ENCODE results near the gene TREML4. TPM values are rescaled to one million over a fixed set of nuclear protein-coding genes. Genes with fewer than 3 reads are reported as not detected.
"Not testable (repeated sequence)": the region's sequence is repeated elsewhere in the genome, so short reads cannot be mapped to it uniquely, and the experiment has no call there.

TREML4 gene
- polyA plus RNA-seq, 1 donor, result not detected

GRCh38 chr6:41204156-41204555 lies 24.0 kb upstream of the TREML4 start:
- DNase-seq, result no peak

DNA sequence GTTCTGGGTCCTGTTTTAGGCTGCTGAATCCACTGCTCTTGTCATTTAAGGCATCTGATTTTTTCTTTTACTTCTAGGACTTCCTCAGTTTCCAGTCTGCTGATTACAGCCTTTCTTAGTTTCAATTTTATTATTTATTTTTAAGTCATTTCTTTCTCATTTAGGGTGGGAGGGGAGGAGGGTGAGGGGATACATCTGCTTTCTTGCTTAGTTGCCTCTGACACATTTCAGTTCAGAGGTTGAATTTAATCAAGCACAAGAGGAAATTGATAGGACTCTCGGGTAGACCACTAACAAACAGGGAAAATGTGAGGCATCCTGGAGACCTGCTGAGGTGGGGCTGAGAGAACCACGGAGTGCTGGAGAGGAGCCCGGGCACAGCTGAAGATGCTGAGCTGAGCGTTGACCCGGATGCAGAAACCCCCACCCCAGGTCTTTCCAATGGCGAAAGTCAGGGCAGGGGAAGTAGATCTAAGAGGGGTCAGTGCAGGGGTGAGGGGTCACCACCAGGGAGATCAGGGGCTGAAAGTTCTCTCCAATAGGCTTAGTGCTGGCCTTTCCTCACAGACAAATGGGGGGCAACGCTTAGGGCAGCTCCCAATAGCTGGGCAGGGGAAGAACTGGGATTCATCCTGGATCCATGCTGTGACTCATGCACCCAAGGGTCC lies 19.6 kb upstream of the TREML4 start:
- DNase-seq, result no peak

DNA sequence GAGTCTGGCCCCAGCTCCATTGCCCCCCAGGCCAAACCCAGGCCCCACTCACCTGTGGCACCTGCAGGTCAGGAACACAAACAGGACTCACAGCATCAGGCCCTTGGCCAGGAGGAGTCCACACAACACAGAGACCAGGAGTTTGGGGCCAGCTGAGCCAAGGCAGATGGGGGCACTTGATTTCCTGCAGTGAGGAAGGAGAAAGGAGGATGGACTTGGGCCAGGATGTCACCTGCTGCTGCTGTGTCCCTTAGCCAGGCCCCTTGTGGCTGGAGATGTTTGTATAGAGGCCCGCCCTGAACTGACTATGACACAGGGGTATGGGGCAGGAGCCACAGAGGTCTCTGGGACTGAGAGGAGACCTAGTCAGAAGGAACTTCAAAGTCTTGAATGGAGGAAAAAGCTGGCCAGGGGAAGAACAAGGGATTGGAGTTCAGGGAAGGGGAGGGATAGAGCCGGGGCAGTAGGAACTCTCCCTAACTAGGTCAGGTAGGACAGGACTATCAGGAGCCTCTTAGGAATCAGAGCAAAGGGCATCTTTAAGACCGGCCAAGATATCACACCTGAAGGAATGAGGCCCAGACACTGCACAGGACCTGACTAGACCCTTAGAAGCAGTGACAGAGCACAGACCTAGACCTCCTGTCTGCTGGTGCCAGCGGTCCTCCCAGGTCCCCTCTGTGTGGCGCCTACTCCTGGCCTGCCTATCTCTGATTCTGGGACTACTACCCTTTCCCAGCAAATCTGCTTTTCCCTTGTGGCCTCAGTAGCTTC lies 18.4 kb upstream of the TREML4 start:
- no peak for DNase-seq

- DNase-seq, result no peak
These were observed 13.4 kb upstream of the TREML4 start for GRCh38 chr6:41214559-41215238.

- no peak for DNase-seq
These were observed 12.4 kb upstream of the TREML4 start for GRCh38 chr6:41215777-41216176.

DNA sequence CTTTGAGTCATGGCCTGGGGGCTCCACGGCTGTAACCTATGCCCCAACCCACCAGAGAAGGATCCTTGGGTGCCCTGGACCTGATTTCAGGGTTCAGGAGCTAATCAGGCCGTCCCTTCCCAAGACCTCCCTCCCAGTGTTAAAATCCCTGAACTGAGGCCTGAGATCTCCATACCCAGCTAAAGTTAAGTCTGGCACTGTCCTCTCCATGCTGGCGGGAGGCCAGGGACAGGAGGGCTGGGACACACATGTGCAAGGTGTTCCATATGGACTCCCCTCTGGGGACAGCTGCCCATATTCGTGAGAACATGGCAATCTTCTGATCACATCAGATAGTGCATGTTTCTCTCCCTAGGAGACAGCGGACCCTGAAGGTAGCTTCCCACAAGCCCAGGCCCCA lies 11.5 kb upstream of the TREML4 start:
- DNase-seq, result no peak

DNA sequence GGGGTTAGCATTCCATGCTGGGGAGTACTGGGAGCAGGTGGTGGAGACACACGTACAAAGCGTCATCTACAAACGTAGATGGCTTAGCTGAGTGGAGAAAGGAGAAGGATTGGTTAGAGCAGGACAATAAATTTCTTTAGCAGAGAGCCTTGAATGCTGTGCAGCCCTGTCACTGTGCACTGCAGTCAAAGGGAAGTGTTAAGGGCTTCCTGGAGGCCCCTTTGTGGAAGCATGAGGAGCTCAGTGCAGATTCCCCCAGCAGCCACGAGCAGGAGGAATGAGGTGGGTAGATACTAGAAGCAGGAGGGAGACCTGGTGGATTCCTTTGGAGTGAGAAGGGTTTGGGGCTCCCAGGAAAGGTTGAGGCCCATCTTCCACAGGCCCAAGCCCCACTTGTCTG lies 6.1 kb upstream of the TREML4 start:
- no peak for DNase-seq

- no peak for DNase-seq
These were observed 5.6 kb upstream of the TREML4 start for GRCh38 chr6:41222513-41222912.

DNA sequence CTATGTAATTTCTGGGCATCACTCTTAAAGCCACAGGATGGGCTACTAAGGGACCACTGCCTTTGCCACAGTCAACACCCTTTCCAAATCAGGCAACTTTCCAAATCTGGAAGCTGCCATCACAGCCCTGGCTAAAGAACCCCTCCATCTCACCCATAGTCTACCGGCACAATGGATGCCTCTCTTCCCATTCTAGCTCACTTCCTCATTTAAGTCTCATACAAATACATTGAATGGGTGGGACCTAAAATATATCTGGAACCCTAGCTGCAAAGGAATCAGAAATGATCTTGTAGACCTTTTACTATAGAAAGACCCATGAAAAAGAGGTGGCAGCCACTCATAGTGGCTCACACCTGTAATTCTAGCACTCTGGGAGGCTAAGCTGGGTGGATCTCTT lies 3.3 kb upstream of the TREML4 start:
- DNase-seq, result no peak

DNA sequence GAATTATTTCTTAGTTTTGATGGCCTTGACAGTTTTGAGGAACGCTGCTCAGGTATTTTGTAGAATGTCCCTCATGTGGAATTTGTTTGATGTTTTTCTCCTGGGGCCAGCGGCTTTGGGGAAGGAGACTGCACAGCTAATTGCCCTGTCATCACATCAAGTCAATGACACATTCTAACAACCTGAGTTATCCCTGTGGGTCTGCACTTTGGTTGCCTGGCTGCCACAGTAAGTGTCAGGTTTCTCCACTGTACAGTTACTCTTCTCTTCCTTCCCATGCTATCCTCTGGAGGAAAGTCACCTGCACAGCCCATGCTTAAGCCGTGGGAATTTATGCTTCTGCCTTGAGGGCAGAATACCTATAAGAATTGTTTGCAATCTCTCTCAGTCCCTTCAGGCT lies 1.4 kb upstream of the TREML4 start:
- peak; percentile 31 for DNase-seq

- no peak for DNase-seq
These were observed 467 bp downstream of the TREML4 start for GRCh38 chr6:41228616-41229015.

GRCh38 chr6:41229721-41230120 lies 1.6 kb downstream of the TREML4 start:
- no peak for DNase-seq

- no peak for DNase-seq
These were observed 3.1 kb downstream of the TREML4 start for GRCh38 chr6:41231246-41231645.

- no peak for DNase-seq
These were observed 4.5 kb downstream of the TREML4 start for GRCh38 chr6:41232667-41233066.

GRCh38 chr6:41236276-41236675 lies 8.1 kb downstream of the TREML4 start:
- no peak for DNase-seq

- no peak for DNase-seq
These were observed 9.0 kb downstream of the TREML4 start for GRCh38 chr6:41237128-41237527.

DNA sequence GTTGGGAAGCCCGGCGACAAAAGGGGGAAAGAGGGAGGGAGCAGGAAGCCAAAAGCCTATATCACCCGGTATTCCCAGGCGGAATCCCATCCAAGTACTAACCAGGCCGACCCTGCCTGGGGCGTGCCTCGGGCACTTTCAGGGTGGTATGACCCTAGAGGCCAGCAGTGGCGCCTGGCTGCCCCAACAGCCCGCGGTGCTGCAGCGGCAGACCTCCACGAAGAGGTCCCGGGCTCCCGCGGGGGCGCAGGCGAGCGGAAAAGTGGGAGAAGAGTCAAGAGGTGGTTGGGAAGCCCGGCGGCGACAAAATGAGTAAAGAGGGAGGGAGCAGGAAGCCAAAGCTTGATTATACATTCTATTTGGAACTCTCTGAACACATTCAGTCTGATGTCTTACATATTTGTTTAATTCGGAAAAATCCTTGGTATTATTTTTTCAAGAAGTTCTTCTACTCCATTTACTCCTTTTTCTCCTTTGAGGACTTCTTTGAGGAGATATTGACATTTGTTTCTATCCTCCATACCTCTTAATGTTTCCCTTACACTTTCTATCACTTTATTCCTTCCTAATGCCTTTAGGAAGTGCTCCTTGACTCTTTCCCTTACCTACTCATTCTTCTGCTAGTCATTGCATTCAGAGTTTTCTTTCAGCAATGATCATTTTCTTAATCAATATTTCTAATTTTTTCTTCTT lies 11.5 kb downstream of the TREML4 start:
- DNase-seq, result no peak

DNA sequence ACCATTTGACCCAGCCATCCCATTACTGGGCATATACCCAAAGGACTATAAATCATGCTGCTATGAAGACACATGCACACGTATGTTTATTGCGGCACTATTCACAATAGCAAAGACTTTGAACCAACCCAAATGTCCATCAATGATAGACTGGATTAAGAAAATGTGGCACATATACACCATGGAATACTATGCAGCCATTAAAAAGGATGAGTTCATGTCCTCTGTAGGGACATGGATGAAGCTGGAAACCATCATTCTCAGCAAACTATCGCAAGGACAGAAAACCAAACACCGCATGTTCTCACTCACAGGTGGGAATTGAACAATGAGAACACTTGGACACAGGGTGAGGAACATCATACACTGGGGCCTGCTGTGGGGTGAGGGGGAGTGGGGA lies 18.4 kb downstream of the TREML4 start:
- not testable (repeated sequence) for DNase-seq

DNA sequence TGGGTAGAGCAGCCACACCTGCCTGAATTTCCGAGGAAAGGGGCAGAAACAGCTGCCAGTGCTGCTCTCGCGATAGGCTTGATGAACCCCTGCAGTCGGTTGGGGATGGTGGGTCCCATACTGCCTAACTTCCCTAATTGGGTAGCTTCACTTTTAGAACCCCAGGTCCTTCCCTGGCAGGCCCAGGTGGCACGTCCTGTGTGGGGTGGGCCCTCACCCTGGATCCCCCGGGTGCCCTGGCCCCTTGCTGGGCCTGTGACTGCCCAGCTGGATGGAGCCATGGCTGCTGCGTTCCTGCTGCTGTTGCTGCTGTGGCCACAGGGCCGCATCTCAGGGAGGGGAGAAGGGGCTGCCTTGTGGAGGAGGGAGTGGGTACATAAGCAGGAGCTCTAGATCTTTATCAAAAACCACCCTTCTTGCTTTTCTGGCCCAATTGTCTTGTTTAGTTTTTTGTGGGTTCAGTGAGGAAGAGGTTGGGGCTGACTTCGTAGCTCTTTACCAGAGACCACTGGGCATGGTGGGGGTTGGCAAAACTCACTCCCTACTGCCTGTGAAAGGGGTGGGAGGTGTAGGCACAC lies 19.2 kb downstream of the TREML4 start:
- DNase-seq, result no peak

DNA sequence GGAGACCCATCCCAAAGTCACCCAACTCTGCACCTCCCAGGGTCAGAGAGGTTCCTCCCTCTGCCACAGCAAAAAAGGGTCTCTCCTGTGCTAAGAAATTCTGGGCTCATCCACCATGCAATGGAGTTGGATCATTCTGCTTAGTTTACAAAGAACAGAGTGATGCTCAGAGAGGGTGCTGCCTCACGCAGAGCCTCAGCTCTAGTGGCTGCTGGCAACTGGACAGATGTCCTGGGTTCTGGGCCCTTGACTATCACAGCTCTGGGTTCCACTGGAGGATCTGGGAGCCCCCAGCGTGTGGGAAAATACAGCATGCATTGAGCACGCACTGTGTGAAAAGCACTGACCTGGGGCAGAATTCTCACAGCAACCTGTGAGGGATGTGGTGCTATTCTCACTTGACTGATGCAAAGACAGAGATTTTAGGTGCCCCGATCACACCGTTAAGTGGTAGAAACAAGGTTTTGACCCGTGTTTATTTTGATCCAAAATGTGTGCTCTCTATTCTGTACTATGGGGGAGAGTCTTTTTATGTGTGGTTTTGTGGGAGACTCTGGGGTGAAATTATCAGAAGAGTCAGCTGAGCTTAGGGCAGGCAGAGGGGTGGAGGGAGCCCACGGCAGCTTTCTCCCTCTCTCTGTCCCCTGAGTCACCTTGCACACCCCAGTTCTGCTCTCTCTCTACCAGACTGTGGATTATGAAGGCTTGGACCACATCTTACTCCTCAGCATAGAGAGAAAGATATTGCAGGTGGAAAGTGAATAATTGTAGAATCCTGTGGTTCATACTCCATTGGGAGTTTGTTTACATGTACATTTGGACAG lies 19.9 kb downstream of the TREML4 start:
- no peak for DNase-seq

- DNase-seq, result no peak
These were observed 24.4 kb downstream of the TREML4 start for GRCh38 chr6:41252401-41253169.
